Esophagus squamous epithelium (tissue), 5 donors: ENCODE measurements around the gene RAP1A. TPM values are rescaled to one million over a fixed set of nuclear protein-coding genes. Genes with fewer than 3 reads are reported as not detected.

ENCODE experiments used
- DNase-seq: peaks from one replicate; lab custom pipeline; 2025; lab: John Stamatoyannopoulos, UW
- H3K27ac ChIP-seq, 4 donors: fragments of 200-600 bp; sonication (generic); one replicate each; pipeline ENCODE4 v1.5.1; 2016 to 2019; ENCODE audit warnings: mild to moderate bottlenecking in 1 of 4
- H3K27me3 ChIP-seq, 4 donors: fragments of 200-600 bp; sonication (generic); 1 replicate in 3 of 4; 2 replicates in 1 of 4; pipeline versions ENCODE4 v1.5.1 to v1.6.0; 2017 to 2021; ENCODE audit warnings: antibody characterized with exemption in 1 of 4
- H3K36me3 ChIP-seq, 3 donors: fragments of 200-600 bp; sonication (generic); one replicate each; pipeline ENCODE4 v1.5.1; 2016 to 2019
- H3K4me1 ChIP-seq, 3 donors: fragments of 200-600 bp; sonication (generic); one replicate each; pipeline ENCODE4 v1.5.1; 2017 to 2019
- H3K4me3 ChIP-seq, 4 donors: fragments of 200-600 bp; sonication (generic); 1 replicate in 3 of 4; 2 replicates in 1 of 4; pipeline ENCODE4 v1.5.1; 2016 to 2019; ENCODE audit warnings: mild to moderate bottlenecking in 2 of 4, moderate library complexity in 1 of 4
- H3K9me3 ChIP-seq, 3 donors: fragments of 200-600 bp; sonication (generic); one replicate each; pipeline ENCODE4 v1.5.1; 2016 to 2019
- CTCF ChIP-seq, 6 experiments: fragments of 450-650 bp in 4 of 6; fragments of 200-600 bp in 2 of 6; sonication (generic) in 2 of 6; IDR thresholded peaks; one replicate each; pipeline ENCODE4 v1.5.1; 2016 to 2019; ENCODE audit warnings: antibody characterized with exemption in 6 of 6, mild to moderate bottlenecking in 4 of 6, moderate library complexity in 4 of 6
- POLR2A ChIP-seq, 4 donors: fragments of 450-650 bp; IDR thresholded peaks; one replicate each; pipeline ENCODE4 v1.6.1; 2017; ENCODE audit warnings: antibody characterized with exemption in 4 of 4, mild to moderate bottlenecking in 4 of 4, moderate library complexity in 3 of 4
- WGBS, 2 donors: methylation state at CpG; one replicate each; pipeline ENCODE4 v1.1.5; 2018; 5-methylcytosine and 5-hydroxymethylcytosine counted together
- intact Hi-C: fragments of 100-400 bp; cut with DNase I; formaldehyde crosslinking; loops from one replicate; pipeline ENCODE4 v1.15.0; 2022
- total RNA-seq, 4 donors: library from RNA; depleted of rRNA; stranded (reverse); fragments of >200 nt; gene quantifications; one replicate each; pipeline ENCODE4 v1.1.0, GENCODE V29; 2016
- donor health status: DM: yes; HTN: yes; CAD: no.

The RAP1A gene
- total RNA-seq, 4 donors from 2014 or later: 24.3 to 111 (median 43.3) TPM

GRCh38 chr1:111633736-111634247 is 14.2 kb downstream of the RAP1A start:
- WGBS, 2 donors: 35 to 50% methylated on average over 1 of the region's 1 CpG
- TF ChIP-seq CTCF (IDR thresholded peaks at IDR 0.05): no peak
- TF ChIP-seq POLR2A (IDR thresholded peaks at IDR 0.05): no peak
- no peak overlapping the region for H3K4me3 ChIP-seq
- no peaks in the 10 kb centered on the region for H3K36me3 ChIP-seq
- DNase-seq: no peak
- no peaks in the 10 kb centered on the region for H3K27me3 ChIP-seq
- H3K4me1 ChIP-seq: peaks cover 4 to 72% (median 17%) of the 10 kb centered on the region in 3 donors
- H3K9me3 ChIP-seq: no peaks in the 10 kb centered on the region
- intact Hi-C loops: no loop called here
- no peak overlapping the region for H3K27ac ChIP-seq

GRCh38 chr1:111635324-111636009 is 15.9 kb downstream of the RAP1A start:
- Histone ChIP-seq H3K27me3 (no peaks in the 10 kb centered on the region), H3K36me3 (no peaks in the 10 kb centered on the region), H3K4me1 (peaks cover 4 to 70% (median 10%) of the 10 kb centered on the region in 3 donors), H3K27ac (peak overlapping the region in 2 of 4 donors; percentile 1 to 22), H3K4me3 (no peak overlapping the region), H3K9me3 (no peaks in the 10 kb centered on the region)
- 63 to 92% methylated on average over 2 of the region's 2 CpGs for WGBS, 2 donors
- intact Hi-C loops: no loop called here
- no peak for DNase-seq
- TF ChIP-seq CTCF (IDR thresholded peaks at IDR 0.05) (no peak), POLR2A (IDR thresholded peaks at IDR 0.05) (no peak)

GRCh38 chr1:111638320-111638719 is 18.7 kb downstream of the RAP1A start:
- no peak overlapping the region for H3K4me3 ChIP-seq
- intact Hi-C loops: no loop called here
- H3K27ac ChIP-seq: no peak overlapping the region
- H3K36me3 ChIP-seq: no peaks in the 10 kb centered on the region
- 40 to 74% methylated on average over 3 to 4 of the region's 4 CpGs for WGBS, 2 donors
- peaks cover 4 to 50% (median 10%) of the 10 kb centered on the region in 3 donors for H3K4me1 ChIP-seq
- TF ChIP-seq POLR2A (IDR thresholded peaks at IDR 0.05): no peak
- TF ChIP-seq CTCF (IDR thresholded peaks at IDR 0.05): no peak
- H3K9me3 ChIP-seq: no peaks in the 10 kb centered on the region
- DNase-seq: no peak
- no peaks in the 10 kb centered on the region for H3K27me3 ChIP-seq

GRCh38 chr1:111639602-111640198 is 20.1 kb downstream of the RAP1A start:
- intact Hi-C loops: no loop called here
- DNase-seq: no peak
- H3K27me3 ChIP-seq: no peaks in the 10 kb centered on the region
- no peaks in the 10 kb centered on the region for H3K9me3 ChIP-seq
- TF ChIP-seq POLR2A (IDR thresholded peaks at IDR 0.05): no peak
- TF ChIP-seq CTCF (IDR thresholded peaks at IDR 0.05): no peak
- no peak overlapping the region for H3K27ac ChIP-seq
- 68 to 91% methylated on average over 3 of the region's 3 CpGs for WGBS, 2 donors
- peaks cover 4 to 50% (median 10%) of the 10 kb centered on the region in 3 donors for H3K4me1 ChIP-seq
- no peaks in the 10 kb centered on the region for H3K36me3 ChIP-seq
- H3K4me3 ChIP-seq: no peak overlapping the region

DNA sequence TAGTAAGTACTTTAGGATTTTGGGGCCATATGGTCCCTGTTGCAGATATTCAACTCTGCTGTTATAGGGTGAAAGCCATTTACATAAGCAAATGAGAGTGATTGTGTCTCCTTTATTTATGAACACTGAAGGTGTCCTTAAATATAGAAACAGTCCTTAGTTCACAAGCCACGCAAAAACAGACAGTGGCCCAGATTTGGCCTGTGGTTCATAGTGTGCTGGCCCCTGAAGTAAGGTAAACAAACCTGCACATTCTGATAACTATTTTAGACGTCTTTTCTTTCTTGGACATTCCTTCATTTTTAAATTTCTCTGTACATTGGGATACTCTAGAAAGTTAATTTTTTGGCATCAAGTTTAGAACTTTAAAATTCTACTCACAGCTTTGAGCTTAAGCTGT is 23.5 kb downstream of the RAP1A start:
- intact Hi-C loops: no loop called here

More for the DNA sequence above, 23.5 kb downstream of the RAP1A start:
- Histone ChIP-seq H3K4me3 (no peak overlapping the region), H3K36me3 (peaks cover 0 to under 1% (median 0%) of the 10 kb centered on the region in 3 donors), H3K9me3 (no peaks in the 10 kb centered on the region), H3K27me3 (no peaks in the 10 kb centered on the region), H3K4me1 (peaks cover 0 to 45% (median 19%) of the 10 kb centered on the region in 3 donors), H3K27ac (no peak overlapping the region)
- TF ChIP-seq CTCF (IDR thresholded peaks at IDR 0.05) (no peak), POLR2A (IDR thresholded peaks at IDR 0.05) (no peak)
- no peak for DNase-seq
- WGBS, 2 donors: 80 to 86% methylated on average over 2 of the region's 2 CpGs
